GM12865 (cell line): ENCODE results near the gene PATJ.
A peak's percentile ranks its signal among the peaks of the same experiment; 100 is the strongest.

Experiments used
- DNase-seq: peaks from one replicate; pipeline ENCODE4 v3.0.0; 2010; ENCODE audit warnings: low read depth
- H3K4me3 ChIP-seq: 2 replicates; pipeline ENCODE4 v1.5.1; 2011; ENCODE audit warnings: mild to moderate bottlenecking, low read depth, low read length, control low read depth
- CTCF ChIP-seq: IDR thresholded peaks from 2 replicates; pipeline ENCODE4 v1.5.1; 2011; ENCODE audit warnings: low read length, control low read depth, low read depth, inconsistent platforms; ENCODE audit not compliant: insufficient read depth; ENCODE audit errors: missing control alignments

Gene PATJ

DNA sequence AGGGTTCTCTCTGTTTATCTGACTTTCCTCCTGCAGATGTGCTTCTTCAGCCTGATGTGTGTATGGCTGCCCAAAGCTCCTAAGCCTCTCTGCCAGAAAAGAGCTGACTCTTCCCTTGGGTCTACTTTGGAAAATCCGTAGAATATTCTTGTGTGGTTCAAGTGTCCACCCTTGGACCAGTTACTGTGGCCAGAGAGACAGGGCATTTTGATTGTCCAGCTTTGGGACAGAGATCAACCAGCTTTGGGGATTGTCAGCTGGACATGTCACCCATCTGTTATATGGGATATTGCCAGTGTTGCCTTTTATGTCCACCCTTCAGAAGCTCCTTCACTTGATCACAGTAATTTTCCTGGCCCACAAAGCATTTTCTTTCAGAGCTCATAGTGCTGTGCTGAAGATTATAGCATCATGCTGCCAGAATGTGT lies 326.1 kb downstream of the PATJ start:
- DNase-seq = no peak
- no peak overlapping the region for H3K4me3 ChIP-seq

DNA sequence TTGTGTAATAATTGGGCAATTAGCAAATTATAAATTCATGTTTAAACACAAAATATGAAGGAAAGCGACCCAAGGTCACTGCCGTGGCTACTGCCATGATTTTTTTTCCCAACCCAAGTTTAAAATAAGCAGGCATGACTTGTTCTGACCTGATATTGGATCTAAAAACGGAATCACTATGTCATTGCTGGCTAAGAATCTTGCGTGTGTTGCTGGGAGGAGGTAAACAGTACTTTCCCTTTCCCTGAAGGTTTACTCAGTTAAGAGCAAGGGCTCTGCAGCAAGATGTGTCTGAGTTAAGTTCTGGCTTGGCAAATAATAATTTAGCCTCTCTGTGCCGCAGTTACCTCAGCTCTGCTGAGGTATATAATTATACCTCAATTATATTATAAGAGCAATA lies 326.7 kb downstream of the PATJ start:
- TF ChIP-seq CTCF = no peak
- H3K4me3 ChIP-seq = no peak overlapping the region
- no peak for DNase-seq

More for the DNA sequence above, 326.1 kb downstream of the PATJ start:
- no peak for TF ChIP-seq CTCF

DNA sequence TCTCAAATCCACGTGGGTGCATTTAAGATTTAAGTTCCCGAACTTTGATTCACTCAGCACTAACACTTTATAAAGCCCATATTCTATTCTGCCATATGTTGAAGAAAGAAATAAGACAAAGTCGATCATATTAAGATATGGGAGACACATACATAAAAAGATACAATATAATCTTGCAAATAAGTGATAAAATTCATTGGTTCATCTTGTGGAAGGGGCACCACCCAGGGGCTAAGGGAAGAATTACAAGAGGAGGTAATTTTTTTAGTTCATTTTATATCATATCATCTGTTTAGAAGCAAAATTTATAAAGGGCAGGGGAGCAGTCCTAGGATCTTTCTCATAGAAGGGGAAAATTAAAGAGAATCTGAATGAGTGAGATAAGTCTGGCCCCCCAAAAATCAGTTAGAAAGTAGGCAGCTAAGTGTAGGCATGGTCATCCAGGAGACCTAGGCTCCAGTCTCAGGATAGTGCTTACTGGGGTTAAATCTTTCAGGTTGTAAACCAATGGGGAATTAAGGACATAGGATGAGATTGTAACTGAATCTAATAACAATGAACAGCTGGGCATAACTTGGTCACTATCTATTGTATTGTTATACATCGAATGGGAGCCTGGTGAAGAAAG lies 328.2 kb downstream of the PATJ start:
- DNase-seq = no peak
- TF ChIP-seq CTCF = peak; percentile 27
- no peak overlapping the region for H3K4me3 ChIP-seq

- H3K4me3 ChIP-seq = no peak overlapping the region
- no peak for DNase-seq
- TF ChIP-seq CTCF = no peak
Measured at GRCh38 chr1:62071695-62072094, 329.4 kb downstream of the PATJ start.

DNA sequence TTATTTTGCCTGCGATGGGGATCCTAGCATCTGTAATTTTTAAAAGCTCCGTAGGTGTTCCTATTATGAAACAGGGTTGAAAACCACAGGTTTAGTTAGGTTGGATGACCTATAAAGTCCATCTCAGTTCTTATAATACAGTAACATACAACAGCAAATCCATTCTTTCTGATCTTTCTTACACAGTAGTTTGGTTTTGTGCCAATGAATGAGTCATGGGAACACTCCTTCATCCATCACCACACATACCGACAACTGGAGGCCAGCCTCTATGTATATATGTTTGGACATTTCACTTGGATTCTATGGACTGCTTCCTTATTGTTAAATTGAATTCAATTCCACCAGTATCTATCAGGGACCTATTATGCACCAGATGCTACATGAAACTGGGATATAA lies 334.0 kb downstream of the PATJ start:
- no peak for DNase-seq
- H3K4me3 ChIP-seq = no peak overlapping the region
- TF ChIP-seq CTCF = no peak

GRCh38 chr1:62077821-62078220 lies 335.5 kb downstream of the PATJ start:
- no peak for TF ChIP-seq CTCF
- H3K4me3 ChIP-seq = no peak overlapping the region
- no peak for DNase-seq
